Glutamatergic neuron (in vitro differentiated cells): Measurements from ENCODE around the gene OGFOD3. TPM values are rescaled to one million over a fixed set of nuclear protein-coding genes. Genes with fewer than 3 reads are reported as not detected.

Experiments used
- DNase-seq: peaks from one replicate; pipeline ENCODE4 v3.0.0; 2022
- H3K27ac Mint-ChIP-seq: one replicate; pipeline ENCODE4 v1.8.0; 2020; ENCODE audit warnings: mild to moderate bottlenecking, mixed read lengths, inconsistent platforms; ENCODE audit not compliant: unreplicated experiment
- H3K27me3 Mint-ChIP-seq: one replicate; pipeline ENCODE4 v1.8.0; 2020; ENCODE audit warnings: mild to moderate bottlenecking, moderate library complexity, mixed read lengths, inconsistent platforms; ENCODE audit not compliant: unreplicated experiment
- H3K36me3 Mint-ChIP-seq: one replicate; pipeline ENCODE4 v1.8.0; 2020; ENCODE audit warnings: mild to moderate bottlenecking, mixed read lengths, inconsistent platforms; ENCODE audit not compliant: unreplicated experiment
- H3K4me1 Mint-ChIP-seq: one replicate; pipeline ENCODE4 v1.8.0; 2020; ENCODE audit warnings: mild to moderate bottlenecking, low read depth, mixed read lengths, inconsistent platforms; ENCODE audit not compliant: unreplicated experiment
- H3K4me3 Mint-ChIP-seq: one replicate; pipeline ENCODE4 v1.8.0; 2020; ENCODE audit warnings: mild to moderate bottlenecking, mixed read lengths, inconsistent platforms; ENCODE audit not compliant: unreplicated experiment
- H3K9me3 Mint-ChIP-seq: one replicate; pipeline ENCODE4 v1.8.0; 2020; ENCODE audit warnings: mild to moderate bottlenecking, moderate library complexity, mixed read lengths, inconsistent platforms; ENCODE audit not compliant: unreplicated experiment
- total RNA-seq: library from RNA; stranded (reverse); fragmentation: NEBNext Ultra II Directional; extraction: Animal tissue kit (Norgen Biotek cat#: 25700); gene quantifications from one replicate; pipeline ENCODE4 v1.2.1, GENCODE V29; 2021; ENCODE audit not compliant: unreplicated experiment
- TF ChIP-seq, protein P1 (sequence below): fragments of 200-600 bp; sonication (generic); IDR thresholded peaks from one replicate; pipeline ENCODE4 v1.5.0; 2021; ENCODE audit not compliant: partially characterized antibody, unreplicated experiment

The OGFOD3 gene
- total RNA-seq, 1 donor from 2014 or later, result 23.0 TPM

DNA sequence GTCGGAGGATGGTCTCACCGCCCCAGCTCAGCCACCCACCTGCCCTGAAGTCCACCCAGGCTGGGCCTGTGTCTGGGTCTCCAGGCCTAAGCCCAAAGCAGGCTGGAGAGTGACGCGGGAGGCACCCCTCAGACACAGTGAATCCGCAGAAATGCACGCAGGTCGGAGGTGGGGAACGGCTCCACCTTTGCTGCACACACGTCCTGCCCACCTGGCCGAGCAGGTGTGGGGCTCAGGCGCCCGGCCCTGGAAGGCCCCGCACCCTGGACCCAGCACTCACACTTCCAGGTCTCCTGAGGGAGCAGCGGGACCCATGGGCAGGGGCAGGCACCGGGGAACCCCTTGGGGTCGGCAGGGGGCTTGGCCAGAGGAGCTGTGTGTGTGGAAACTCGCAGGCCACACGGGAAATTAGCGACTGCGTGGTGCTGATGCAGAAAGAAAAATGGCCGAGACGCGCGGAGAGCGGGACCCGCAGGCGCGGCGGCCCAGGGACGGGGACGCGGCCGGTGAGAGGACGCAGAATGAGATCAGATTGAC, 21.5 kb upstream of the OGFOD3 start:
- TF ChIP-seq, protein P1, sequence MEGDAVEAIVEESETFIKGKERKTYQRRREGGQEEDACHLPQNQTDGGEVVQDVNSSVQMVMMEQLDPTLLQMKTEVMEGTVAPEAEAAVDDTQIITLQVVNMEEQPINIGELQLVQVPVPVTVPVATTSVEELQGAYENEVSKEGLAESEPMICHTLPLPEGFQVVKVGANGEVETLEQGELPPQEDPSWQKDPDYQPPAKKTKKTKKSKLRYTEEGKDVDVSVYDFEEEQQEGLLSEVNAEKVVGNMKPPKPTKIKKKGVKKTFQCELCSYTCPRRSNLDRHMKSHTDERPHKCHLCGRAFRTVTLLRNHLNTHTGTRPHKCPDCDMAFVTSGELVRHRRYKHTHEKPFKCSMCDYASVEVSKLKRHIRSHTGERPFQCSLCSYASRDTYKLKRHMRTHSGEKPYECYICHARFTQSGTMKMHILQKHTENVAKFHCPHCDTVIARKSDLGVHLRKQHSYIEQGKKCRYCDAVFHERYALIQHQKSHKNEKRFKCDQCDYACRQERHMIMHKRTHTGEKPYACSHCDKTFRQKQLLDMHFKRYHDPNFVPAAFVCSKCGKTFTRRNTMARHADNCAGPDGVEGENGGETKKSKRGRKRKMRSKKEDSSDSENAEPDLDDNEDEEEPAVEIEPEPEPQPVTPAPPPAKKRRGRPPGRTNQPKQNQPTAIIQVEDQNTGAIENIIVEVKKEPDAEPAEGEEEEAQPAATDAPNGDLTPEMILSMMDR, result no peak
- no peaks in the 10 kb centered on the region for H3K36me3 Mint-ChIP-seq
- peaks cover 7% of the 10 kb centered on the region for H3K4me1 Mint-ChIP-seq
- H3K4me3 Mint-ChIP-seq, result no peak overlapping the region
- H3K27me3 Mint-ChIP-seq, result no peaks in the 10 kb centered on the region
- peaks cover 8% of the 10 kb centered on the region for H3K9me3 Mint-ChIP-seq
- no peak for DNase-seq
- no peak overlapping the region for H3K27ac Mint-ChIP-seq

DNA sequence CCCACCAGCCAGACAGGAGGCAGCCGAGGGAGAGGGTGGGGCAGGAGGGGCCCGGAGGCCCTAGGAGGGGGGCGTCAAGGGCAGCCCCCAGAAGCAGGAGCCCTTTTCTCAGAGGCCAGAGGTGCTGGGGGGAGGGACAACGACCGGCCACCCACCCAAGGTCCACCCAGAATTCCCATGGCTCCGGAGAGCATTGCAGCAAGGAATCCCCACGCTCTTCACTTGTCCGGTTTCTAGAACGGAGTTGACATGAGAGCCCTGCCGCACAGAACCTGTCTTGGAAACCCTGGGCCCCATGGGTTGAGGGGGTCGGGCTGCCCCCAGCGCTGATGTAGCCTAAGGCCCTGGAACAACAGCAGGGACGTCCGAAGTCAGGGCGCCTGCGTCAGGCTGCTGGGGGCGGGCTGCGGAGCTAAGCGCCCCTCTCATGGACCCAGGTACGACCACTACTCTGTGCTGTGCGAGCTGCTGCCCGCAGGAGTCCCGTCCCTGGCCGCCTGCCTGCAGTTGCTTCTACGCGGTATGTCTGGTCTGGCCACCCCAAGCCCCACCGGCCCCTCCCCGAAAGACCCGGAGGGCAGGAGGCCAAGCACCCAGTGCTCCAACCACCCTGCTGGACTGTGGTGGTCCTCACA, 20.9 kb upstream of the OGFOD3 start:
- no peaks in the 10 kb centered on the region for H3K27me3 Mint-ChIP-seq
- peaks cover 8% of the 10 kb centered on the region for H3K9me3 Mint-ChIP-seq
- TF ChIP-seq, protein P1, result no peak

DNA sequence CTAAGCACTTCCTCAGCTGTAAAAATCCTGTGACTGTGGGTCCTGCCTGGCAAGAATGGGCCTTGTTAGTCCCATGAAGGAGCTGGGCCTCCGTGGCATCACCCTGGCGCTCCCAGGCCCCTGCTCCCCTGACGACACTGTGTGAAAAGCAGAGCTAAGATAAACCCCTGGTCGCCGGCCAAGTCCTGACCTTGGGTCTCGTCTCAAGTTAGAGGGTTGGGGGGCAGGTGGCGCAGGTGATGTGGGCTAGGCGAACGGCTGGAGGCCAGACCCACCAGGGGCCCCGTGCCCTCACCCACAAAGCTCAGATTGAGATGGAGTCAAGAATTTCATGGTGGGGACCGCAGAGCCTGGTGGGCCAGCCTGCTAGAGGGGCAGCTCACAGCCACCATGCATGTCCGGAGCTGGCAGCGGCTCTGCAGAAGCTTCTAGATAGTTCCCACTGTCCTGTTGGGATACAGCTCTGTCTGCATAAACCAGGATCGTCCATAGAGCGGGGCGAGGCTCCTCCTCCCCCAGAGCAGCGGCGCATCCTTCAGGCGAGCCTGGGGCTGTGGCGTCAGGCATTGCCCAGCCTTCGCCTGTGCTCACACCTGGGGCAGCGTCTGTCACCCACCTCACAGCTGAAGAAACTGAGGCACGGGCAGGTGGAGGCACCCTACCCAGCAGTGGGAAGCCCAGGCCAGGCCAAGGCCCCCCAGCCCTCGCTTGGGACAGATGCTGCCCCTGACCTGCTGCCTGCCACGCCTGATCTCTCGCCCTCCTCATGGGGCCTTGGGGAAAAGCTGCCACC, 20.2 kb upstream of the OGFOD3 start:
- H3K4me3 Mint-ChIP-seq, result no peak overlapping the region
- no peak overlapping the region for H3K27ac Mint-ChIP-seq
- DNase-seq, result no peak
- TF ChIP-seq, protein P1, result no peak
- H3K9me3 Mint-ChIP-seq, result peaks cover 8% of the 10 kb centered on the region
- H3K36me3 Mint-ChIP-seq, result no peaks in the 10 kb centered on the region
- no peaks in the 10 kb centered on the region for H3K27me3 Mint-ChIP-seq
- H3K4me1 Mint-ChIP-seq, result peaks cover 7% of the 10 kb centered on the region

More for the DNA sequence above, 20.9 kb upstream of the OGFOD3 start:
- no peak for DNase-seq
- H3K36me3 Mint-ChIP-seq, result no peaks in the 10 kb centered on the region
- H3K27ac Mint-ChIP-seq, result no peak overlapping the region
- peaks cover 7% of the 10 kb centered on the region for H3K4me1 Mint-ChIP-seq
- H3K4me3 Mint-ChIP-seq, result no peak overlapping the region

DNA sequence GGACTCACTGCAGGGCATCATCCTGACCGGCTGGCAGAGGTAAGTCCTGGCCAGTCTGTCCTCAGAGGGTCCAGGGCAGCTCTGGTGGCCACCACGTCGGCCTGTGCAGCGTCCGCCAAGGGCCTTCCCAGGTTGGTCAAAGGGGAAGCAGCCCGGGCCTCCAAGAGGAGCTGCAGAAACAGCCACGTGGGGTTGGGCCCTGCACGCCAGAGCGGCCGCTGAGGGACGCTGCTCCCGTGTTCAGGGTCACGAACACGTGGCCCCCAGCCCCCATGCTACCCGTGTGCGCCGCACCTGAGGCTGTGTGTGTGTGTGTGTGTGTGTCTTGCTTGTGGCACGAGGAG, 18.9 kb upstream of the OGFOD3 start:
- Mint-ChIP-seq H3K4me1 (peaks cover 7% of the 10 kb centered on the region), H3K27ac (no peak overlapping the region), H3K36me3 (no peaks in the 10 kb centered on the region), H3K27me3 (no peaks in the 10 kb centered on the region), H3K9me3 (peaks cover 4% of the 10 kb centered on the region), H3K4me3 (no peak overlapping the region)
- no peak for DNase-seq
- TF ChIP-seq, protein P1, result no peak
